HG03175 (cell line): Measurements from ENCODE around the gene IP6K3.

Experiments used
- ATAC-seq: cut with Tn5 transposase; IDR thresholded peaks from one replicate; pipeline ENCODE4 v1.9.1; 2021; ENCODE audit warnings: mild to moderate bottlenecking, moderate library complexity; ENCODE audit not compliant: unreplicated experiment

Gene IP6K3

GRCh38 chr6:33692078-33692759, 54.5 kb downstream of the IP6K3 start:
- no peak for ATAC-seq

DNA sequence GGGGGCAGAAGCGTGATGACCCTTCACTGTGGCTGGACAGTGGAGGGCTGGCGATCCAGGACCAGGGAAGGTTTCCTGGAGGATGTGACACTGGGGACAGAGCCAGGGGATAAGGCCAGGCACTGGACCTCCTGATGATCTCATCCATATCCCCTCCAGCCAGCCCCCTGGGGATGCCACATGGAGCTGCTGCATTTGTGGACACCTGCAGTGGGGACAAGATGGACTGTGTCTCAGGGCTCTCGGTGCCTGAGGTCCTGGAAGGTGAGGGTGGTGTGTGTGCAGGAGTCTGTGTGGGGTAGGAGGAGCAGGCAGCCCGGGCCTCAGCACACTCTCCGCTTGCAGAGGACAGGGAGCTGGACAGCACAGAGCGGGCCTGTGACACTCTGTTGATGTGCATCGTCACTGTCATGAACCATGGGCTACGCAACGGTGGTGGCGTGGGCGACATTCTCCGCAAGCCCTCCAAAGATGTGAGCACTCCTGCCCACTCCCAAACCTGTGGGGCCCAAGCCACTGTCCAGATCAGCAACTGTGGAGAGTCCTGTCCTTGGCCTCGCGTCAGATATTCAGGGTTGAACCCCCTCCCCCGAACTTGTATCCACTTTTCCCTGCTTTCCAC, 55.1 kb downstream of the IP6K3 start:
- ATAC-seq: no peak

- ATAC-seq: no peak
Observed at GRCh38 chr6:33690766-33691165, 55.9 kb downstream of the IP6K3 start.

DNA sequence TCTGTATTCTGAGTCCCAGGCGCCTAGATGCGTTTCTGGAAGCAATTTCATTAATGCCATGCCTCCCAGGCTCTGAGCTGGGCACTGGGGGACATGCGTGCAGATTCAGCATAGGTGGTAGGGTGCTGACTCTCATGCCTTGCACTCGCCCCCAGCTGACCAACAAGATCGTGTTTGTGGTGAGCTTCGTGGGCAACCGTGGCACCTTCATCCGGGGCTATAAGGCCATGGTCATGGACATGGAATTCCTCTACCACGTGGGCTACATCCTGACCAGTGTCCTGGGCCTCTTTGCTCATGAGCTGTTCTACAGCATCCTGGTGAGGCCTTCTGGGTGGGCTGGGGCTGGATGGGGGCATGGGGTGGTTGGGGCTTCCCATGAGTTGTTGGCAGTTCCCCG, 56.8 kb downstream of the IP6K3 start:
- ATAC-seq: no peak

GRCh38 chr6:33689148-33689494, 57.6 kb downstream of the IP6K3 start:
- no peak for ATAC-seq

DNA sequence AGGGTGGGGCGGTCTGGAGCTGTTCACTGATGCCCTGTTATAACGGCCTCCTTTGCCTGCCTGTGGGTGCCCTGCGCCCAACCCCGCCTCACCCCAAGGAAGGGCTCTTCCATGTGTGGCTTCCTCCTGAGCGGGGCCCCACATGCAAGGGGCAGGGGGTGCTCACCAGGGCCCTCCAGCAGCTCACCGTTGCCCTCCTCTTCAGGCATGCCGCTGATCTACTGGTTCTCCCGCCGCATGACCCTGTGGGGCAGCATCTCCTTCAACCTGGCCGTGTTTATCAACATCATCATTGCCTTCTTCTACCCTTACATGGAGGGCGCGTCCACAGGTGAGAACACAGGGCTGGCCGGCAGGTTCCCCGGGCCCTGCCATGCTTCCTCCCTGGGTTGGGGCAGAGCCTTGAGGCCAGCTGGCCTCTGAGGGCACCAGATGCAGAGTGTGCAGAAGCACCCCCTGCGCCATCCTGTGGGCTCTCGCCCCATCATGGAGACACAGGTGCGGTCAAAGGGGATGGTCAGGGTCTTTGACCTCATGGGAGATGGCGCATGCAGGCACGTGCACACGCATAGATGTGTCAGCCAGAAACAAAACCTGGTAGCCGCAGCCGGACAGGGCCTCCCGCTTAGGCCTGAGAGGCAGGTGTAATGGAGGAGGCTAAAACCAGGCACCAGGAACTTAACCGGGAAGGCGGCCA, 58.1 kb downstream of the IP6K3 start:
- ATAC-seq: no peak

GRCh38 chr6:33688006-33688405, 58.7 kb downstream of the IP6K3 start:
- no peak for ATAC-seq

DNA sequence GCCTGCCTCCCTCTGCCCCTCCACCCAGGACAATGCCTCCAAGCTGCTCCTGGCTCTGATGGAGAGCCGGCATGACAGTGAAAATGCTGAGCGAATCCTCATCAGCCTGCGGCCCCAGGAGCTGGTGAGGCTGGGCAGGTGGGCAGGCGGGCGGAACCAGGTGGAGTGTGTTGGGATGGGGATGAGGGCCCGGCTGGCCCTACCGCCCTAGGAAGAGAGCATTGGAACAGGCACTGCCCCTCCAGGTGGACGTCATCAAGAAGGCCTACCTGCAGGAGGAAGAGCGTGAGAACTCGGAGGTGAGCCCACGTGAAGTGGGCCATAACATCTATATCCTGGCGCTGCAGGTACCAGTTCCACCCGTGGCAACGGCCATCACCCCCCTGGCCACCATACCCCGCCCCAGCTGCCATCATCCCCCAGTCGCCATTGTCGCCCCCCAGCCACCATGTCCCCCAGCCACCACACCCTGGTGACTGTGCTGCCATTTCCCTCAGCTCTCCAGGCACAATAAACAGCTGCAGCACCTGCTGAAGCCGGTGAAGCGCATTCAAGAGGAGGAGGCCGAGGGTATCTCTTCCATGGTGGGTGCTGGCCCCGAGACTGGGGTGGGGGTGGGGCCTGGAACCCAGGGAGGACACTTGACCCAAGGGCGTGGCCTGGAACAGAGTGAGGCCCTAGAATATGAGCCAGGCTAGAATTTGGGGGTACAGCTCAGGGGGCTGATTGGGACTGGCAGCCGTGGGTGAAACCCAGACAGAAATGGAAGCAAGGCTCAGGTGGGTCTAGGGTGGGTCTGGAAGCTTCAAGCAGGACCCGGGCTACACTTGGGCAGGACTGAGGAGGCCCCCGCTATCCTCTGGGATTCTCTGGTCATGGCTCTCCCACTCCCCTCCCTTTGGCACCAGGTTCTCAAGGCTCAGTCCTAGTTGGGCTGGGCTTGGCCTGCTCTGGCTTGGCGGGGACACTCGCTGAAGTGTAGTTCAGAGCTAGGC, 59.4 kb downstream of the IP6K3 start:
- ATAC-seq: no peak

GRCh38 chr6:33686225-33686924, 60.3 kb downstream of the IP6K3 start:
- no peak for ATAC-seq

GRCh38 chr6:33685411-33686224, 61.1 kb downstream of the IP6K3 start:
- ATAC-seq: no peak

DNA sequence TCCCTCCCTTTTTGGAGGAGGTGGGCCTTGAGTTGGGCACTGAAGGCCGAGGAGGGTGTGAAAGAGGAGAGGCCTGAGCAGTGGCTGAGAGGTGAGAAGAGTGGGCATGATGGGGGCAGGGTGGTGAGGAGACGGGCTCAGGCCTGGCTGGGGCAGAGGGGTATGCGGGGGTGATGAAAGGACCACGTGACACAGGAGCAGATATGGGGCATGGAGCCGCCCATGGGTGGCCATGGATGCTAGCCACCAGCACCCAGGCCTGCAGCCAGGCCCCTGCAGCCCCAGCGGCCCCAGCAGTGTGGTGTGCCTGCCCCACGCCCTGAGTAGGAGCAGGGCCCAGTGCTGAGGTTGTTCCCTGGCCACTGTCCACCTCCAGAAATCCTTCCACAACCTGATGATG, 61.7 kb downstream of the IP6K3 start:
- ATAC-seq: no peak

DNA sequence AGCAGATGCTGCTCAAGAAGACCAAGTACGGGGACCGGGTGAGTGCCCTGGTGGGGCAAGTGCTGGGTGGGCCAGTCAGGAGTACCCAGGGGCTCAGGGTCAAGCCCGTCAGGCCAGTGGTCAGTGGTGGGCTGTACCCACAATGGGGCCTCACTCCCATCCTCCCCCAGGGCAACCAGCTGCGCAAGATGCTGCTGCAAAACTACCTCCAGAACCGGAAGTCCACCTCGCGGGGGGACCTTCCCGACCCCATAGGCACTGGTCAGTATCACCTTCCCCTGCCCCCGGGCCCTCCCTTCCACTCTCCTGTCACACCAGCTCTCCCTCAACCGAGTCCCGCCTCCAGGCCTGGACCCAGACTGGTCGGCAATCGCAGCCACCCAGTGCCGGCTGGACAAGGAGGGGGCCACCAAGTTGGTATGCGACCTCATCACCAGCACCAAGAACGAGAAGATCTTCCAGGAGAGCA, 62.2 kb downstream of the IP6K3 start:
- no peak for ATAC-seq

- ATAC-seq: no peak
Observed at GRCh38 chr6:33683576-33684427, 62.9 kb downstream of the IP6K3 start.

DNA sequence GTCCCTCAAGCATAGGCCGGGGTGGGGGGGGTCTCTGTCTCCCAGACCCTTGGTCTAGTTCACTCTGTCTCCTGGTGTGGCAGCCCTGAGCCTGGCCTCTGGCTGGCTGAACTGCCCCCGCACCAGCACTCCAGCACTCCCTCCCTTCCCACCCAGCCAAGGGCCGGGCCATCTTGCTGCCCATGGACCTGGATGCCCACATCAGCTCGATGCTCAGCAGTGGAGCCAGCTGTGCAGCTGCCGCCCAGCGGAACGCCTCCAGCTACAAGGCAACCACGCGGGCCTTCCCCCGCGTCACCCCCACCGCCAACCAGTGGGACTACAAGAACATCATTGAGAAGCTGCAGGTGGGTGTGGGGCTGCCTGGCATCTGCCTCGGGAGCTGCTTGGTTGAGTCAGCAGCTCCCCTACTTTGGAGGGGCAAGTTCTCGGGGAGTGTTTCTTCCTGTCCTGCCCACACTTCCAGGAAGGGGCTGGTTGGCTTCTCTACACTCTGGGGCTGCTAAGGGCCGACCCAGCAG, 63.6 kb downstream of the IP6K3 start:
- ATAC-seq: no peak

DNA sequence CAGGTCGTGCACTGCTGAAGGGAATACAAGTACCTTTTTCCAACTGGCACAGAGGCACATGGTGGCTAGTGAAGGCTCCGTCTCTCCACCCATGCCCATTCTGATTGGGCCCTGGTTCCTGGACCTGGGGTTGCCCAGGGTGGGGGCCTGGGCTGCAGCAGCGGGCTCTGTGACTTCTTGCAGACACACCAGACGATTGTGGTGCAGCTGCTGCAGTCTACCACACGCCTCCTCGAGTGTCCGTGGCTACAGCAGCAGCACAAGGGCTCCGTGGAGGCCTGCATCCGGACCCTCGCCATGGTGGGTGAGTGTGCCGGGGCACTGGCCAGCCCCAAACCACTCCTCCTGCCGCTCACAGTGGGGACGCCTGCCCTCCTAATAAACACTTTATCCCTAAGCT, 64.4 kb downstream of the IP6K3 start:
- no peak for ATAC-seq

DNA sequence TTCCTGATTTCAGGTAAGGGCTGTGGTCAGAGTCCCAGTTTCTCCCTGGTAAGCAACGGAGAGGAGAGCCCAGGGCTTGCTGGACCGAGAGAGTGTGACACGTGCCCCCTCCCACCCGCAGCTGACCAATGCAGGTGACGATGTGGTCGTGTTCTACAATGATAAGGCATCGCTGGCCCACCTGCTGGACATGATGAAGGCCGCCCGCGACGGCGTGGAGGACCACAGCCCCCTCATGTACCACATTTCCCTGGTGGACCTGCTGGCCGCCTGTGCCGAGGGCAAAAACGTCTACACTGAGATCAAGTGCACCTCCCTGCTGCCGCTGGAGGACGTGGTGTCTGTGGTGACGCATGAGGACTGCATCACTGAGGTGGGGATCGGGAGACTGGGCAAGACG, 66.9 kb downstream of the IP6K3 start:
- no peak for ATAC-seq

DNA sequence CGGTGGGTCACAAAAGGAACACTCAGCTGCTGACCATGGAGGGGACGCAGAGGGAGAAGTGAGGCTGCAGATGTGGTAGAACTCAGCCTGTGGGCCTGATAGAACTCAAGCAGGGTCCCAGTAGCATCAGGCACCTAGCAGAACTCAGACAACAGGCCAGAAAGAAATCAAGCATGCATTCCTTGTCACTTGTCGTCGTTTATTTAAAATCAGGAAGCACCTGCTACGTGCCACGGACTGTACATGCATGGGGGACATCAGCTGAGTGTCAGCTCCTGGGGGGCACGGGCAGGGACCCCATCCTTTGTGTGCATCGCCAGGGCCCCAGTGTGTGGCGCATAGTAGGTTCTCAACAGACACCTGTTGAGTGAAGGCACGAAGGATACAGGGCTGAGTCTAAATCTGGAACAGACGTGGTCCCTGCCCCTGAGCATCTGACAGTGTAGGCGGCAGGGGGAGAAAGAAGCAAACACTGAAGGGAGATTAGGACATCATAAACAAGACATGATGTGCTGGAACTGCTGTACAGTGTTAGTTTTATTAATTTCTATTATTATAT, 67.7 kb downstream of the IP6K3 start:
- ATAC-seq: no peak
